HG03064 (cell line): Measurements from ENCODE around the gene MEF2C.
"Not testable (repeated sequence)": the region's sequence is repeated elsewhere in the genome, so short reads cannot be mapped to it uniquely, and the experiment has no call there.

Experiments used
- ATAC-seq: cut with Tn5 transposase; IDR thresholded peaks from one replicate; pipeline ENCODE4 v1.9.1; 2021; ENCODE audit warnings: low read depth; ENCODE audit not compliant: unreplicated experiment

MEF2C gene

DNA sequence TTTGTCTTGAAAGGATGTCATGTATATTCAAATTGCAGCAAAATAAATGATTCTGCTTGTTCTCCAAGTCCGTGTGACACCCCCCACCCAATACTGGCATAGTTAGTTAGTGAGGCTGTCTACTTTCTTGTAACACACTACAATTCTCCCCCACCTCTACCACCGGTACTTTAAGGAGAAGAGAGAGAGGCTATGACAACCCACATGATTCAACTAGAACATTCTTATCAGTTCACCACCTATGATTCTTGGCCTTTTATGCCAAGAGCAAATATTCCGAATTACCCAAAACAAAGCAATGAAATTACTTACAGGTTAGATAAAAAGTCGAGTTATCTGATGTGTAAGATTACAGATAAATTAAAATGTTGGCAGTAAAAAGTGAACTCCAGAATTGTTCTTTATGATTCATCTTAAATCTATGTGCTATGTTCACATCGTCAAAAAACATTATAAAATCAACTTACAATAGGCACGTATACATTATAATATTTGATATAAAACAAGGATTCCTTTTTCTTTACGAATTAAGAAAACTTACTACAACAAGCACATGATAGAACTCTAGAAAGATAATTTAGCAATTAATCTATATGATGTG, 14.4 kb downstream of the MEF2C start:
- ATAC-seq, result no peak

GRCh38 chr5:88867638-88868037, 15.3 kb downstream of the MEF2C start:
- no peak for ATAC-seq

DNA sequence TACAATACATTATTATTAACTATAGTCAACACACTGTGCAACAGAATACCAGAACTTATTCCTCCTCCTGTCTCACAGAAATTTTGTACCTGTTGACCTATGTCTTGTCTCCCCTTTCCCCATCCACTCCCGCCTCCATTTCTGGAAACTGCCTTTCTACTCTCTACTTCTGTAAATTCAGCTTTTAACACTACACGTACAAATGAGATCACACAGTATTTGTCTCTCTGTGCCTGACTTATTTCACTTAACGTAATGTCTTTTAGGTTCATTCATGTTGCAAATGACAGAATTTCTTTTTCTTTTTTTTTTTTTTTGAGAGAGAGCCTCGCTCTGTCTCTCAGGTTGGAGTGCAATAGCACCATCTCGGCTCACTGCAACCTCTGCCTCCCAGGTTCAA, 19.5 kb downstream of the MEF2C start:
- ATAC-seq, result no peak

DNA sequence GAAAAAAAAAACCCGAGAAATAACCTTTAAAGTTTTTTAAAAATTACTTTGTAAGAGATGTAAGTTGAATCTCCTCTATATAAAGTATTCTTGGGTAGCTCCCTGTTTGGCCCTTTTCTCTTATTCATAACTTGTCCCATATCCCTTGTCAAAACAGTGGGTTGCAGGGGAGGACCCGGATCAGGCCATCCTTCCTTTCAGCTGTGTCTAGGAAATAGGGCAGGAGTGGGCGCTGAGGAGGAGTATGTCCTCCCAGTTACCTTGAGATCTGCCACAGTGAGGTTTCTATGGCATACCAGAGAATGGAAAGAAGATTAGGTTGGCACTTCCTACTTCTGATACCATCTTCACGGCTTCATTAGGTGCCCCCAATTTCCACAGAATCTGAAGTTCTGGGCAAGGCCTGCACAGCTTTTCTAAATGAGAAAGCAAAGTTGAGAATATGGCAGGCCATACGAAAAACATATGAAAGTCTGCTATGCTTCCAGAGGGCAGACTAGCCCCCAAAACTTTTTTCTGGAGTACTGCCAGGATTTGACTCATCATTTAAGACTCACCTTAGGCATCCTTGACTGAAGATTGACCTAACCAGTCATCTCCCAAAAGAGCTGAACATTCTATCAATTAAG, 20.3 kb downstream of the MEF2C start:
- ATAC-seq, result no peak

DNA sequence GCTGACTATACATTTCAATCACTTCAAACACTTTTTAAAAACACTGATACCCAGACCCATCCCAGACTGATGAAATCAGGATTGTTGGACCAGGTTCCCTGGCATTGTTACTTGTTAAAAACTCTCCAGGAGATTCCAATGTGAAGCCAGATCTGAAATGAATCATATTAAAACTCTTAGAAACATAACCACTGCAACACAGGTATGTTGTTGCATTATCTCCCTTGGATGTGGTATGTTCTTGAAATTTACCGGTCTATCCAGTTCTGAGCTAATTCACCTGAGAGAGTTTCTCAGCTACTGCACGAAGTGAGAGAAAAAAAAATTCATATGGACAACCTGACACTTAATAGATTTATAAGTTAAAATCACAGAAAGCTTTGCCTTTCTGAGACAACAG, 21.8 kb downstream of the MEF2C start:
- ATAC-seq, result no peak

GRCh38 chr5:88860501-88860900, 22.5 kb downstream of the MEF2C start:
- no peak for ATAC-seq

DNA sequence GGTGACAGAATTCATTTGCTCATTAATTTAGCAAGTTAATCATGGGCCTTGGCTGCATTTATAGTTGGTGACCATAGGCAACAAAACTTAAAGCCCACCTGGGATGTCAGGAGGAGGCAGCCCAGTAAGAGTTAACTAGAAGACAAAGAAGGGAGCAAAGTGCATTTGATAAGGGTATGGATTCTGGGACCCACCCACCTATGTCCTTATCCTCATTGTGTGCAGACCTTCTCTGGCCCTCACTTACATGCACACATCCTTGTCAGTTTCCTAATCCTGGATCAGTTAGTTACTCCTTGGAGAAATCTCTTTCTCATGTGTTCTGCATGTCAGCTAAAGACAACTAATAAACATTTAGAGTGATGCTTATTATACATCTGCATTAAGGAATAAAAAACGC, 24.6 kb downstream of the MEF2C start:
- no peak for ATAC-seq

- ATAC-seq, result not testable (repeated sequence)
These were observed 26.6 kb downstream of the MEF2C start for GRCh38 chr5:88856381-88856780.

DNA sequence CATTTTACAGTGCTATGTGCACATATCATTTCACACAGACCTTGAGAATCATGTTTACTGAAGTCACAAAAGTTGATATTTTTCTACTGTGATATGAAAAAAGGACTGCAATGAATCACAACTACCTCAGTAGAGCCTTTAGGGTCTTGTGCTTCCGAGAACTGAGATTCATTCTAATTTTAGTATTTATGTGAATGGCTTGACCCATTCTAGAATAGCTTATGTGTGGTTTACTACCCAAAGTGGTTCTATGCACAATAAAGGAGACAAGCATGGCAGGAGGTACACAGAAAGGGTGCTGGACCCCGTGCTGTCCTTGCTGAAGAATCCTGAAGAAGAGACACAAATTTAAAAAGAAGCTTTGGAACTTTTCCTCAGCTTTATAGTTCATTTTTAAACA, 28.2 kb downstream of the MEF2C start:
- no peak for ATAC-seq

DNA sequence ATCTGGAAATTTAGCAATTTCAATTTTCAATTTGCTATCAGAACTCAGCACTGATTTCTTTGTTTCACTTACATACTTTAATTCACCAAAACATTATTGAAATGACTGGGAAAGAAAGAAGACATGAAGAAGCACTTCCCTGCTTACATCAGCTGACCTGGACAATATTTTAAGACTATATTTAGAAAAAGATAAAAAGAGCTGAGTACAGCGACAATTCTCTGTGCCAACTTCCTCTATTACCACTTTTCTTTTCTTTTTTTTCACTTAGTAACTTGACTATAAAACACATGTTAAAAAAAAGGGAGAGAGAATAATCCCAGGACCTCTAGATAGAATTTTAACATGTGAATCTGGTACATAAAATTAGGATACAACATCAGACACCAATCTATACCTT, 35.6 kb downstream of the MEF2C start:
- no peak for ATAC-seq

DNA sequence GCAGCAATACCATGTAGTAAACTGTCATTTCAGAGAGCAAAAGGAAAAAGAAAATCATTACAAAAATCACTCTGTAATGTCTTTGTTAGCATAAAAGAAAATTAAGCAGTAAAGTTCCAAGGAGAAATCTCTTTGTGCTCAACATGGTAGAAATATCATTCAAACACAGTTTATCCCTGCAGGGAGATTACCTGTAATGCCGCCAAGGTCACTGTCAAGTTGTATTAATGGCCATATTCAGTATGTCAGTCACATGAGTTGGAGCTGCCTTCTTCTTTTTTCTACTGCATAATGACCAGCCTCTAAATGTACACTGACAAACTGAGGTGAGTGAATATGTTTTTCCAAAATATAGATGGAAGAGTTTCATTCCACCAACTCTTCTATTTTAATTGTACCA, 36.5 kb downstream of the MEF2C start:
- no peak for ATAC-seq

DNA sequence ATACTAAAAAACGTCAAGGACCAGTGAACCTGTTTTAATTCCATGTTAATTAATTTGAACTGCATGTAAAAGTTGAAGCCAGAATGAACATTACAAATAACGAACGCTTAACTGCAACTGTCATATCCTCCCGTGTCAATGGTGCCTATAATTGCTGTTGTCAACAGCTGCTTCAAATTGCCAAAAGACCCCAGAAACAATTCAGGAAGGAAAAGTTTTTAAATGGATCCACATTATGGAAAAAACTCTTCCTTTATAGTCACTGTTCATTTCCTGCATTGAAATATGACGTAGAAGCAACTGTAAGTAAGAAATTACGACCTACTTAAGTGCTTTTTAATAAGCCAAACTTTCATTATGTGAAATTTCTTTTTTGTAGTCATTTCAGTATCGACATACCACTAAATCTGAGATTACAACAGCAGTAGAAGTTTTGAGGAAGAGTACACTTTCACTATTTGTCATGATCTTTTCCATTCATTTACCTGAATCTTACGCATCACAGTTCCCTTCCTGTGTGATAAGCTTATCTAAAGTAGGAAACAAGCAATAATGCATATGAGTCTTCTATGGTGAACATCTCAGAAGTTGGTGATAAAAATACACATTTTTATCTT, 37.8 kb downstream of the MEF2C start:
- ATAC-seq, result peak; percentile 85

DNA sequence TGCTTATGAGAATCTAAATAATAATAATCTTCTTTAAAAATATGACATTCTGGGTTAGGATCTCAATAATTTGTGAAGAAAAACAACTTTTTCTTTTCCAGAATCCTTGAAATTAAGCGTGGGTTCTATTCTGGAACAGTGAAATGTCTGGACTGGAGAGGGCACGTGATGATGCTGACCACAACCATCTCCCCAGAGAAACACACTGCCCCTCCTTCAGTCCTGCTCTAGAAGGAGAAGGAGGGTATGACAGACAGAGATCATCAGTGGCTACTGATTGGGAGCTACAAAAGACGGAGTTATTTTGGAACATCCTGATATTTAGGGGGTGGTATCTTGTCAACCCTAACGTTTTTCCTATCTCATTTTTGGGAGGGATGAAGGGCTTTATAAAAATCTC, 40.2 kb downstream of the MEF2C start:
- ATAC-seq, result no peak

DNA sequence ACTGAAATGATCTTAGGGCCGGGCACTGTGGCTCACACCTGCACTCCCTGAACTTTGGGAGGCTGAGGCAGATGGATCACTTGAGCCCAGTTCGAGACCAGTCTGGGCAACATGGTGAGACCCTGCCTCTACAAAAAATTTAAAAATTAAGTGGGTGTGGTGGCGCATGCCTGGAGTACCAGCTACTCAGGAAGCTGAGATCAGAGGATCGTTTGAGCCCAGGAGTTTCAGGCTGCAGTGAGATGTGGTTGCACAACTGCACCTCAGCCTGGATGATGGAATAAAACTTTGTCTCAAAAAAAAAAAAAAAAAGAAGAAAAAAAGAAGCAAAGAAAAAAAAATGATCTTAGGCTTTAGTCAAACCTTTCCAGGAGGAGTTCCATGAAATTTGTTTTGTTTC, 41.8 kb downstream of the MEF2C start:
- no peak for ATAC-seq

DNA sequence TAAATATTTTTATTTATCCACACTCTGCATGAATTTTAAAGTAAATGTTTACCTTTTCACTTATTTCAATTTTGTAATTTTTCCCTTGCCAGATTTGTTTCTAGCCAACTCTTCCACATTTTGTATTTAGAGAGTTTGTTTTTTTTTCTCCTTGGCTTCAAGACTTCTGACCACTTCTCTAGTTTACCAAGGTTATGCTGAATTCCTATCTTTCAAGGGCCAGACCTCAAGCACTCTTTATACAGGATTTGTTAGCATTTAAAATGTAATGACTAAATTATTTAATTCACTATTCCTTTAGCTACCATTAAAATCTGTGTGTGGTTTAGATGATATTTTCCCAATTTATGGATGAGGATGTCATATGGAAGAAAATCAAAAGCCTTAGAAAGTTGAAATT, 42.5 kb downstream of the MEF2C start:
- ATAC-seq, result no peak

DNA sequence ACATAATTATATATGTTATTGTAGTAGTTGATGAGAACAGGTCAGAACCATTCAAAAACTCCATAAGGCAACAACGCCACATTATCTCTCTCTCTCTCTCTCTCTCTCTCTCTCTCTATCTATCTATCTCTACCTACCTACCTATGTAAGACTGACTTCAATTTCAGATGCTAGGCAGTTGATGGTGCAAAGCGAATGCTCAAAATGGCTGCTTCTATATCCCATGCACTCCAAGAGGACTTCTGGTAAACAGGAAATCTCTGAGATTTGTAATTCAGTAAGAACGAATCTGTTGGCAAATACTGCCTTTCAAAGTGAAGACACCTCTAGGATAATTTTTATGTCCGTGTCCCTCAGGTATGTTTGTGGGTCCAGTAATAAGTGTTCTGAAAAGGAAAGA, 43.7 kb downstream of the MEF2C start:
- ATAC-seq, result no peak

- no peak for ATAC-seq
These were observed 44.5 kb downstream of the MEF2C start for GRCh38 chr5:88838500-88838899.

DNA sequence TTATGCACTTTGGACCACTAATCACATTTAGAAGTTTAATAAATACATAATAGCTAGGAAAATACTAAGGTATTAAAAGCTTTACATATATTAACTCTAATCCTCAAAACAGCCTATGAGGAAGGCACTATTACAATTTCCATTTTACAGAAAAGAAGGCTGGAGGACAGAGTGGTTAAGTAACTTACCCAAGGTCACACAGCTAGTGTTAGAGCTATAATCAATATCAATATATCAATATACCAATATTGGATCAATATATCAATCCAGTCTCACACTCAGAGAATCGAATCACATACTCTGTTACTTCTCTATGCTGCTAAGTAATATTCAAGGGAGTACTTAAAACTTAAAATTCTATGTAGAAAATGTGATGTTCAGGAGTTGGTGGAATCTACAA, 45.2 kb downstream of the MEF2C start:
- no peak for ATAC-seq

- no peak for ATAC-seq
These were observed 45.8 kb downstream of the MEF2C start for GRCh38 chr5:88837222-88837621.

DNA sequence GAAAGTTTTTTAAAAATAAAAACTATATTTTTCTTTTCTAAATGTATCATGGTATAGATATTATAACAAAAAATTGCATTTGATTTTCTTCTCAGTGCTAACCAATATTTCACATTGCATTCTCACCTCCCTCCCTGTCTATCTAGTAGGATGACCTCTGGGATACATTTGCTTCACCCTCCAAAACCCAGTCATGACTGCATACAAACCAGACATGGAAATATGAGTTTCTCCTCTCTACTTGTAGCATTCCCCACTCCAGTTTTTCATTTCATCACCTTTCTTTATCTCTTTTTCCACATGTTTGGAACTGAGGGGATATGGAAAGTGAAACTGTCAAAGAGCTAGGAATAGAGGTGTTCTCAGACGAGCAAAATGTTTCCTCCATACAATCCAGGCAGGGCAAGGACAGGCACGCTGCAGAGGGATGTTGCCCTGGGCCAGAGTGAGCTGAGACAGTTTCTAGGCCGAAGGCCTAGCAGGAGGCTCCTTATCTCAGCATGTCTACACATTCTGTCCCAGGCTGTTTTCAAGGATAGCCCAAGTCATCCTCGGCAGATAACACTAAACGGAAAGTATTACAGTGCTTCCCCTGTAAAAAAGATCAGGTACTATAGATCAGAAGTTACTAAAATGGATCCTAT, 46.7 kb downstream of the MEF2C start:
- no peak for ATAC-seq

DNA sequence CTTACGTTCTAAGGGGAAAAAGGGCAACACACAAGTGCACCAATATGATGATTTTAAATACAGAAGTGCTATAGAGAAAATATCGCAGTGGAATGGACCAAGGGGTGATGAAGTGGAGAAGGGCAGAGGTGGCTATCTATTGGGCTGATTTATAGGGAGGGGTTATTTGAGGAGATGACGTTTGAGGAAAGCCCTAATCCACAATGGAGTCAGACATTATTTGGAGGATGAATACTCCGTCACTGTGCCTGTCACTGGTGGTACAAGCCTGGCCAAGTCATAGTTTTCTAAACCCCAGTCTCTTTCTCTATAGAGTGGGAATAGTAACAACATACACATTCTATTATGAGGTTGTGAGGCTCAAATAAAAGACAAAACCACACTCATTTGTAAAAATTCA, 48.5 kb downstream of the MEF2C start:
- no peak for ATAC-seq

DNA sequence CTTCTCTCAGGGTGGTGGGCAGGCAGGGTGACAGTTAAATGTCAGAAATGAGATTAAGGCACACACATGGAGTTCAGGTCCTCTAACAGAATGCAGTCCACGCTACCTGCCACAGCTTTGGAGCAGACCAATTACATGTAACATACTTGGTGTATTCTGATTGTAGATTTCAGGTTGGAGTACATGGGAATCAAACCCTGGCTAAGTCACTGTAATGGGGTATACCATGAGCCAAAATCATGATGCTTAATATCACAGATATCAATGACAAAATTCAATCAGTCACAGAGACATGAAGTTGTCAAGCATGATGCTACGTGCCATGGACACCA, 48.9 kb downstream of the MEF2C start:
- no peak for ATAC-seq
